ENCODE measurements around the gene PSMD13. TPM values are rescaled to one million over a fixed set of nuclear protein-coding genes. Genes with fewer than 3 reads are reported as not detected.
"Not testable (repeated sequence)": the region's sequence is repeated elsewhere in the genome, so short reads cannot be mapped to it uniquely, and the experiment has no call there.

Gene PSMD13
- total RNA-seq, 1 experiment from 2014 or later: 92.7 TPM

DNA sequence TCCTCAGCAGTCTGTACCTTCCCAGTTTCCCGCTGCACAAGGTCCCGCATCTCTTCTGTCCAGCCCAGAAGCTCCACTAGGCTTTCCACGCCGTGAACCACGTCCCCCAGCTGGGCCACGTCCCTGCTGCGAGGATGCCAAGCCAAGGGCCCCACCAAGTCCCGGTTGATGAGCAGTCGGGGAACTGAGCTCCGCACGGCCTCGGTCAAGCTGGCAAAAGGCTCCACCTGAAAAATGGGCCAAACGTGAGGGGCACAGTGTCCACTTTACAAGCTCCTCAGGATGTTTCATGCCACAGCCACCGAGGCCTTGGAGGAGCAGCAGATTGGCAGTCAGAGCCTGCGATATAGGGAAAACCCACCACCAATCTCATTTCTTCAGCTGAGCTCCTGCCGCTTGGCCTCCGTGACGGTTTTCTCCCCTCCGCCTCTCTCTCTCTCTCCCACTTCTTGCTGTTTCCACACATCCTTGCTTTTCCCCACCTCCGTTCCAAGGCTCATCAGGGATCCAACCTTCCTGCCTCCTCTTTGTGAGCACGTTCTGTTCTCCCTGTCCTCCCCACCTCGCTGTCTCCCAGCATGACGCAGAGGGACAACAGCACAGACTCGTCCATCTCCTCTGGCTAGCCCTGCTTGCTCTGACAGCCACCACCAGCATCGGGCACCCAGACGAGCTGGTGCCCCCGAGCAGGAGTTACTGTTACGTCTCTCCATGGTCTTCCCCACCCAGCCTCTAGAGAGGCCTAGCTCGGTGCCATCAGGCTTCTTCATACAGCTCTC, 17.8 kb upstream of the PSMD13 start:
- no peak overlapping the region for H3K4me3 ChIP-seq (ENCODE audit: low read length)
- H3K79me2 ChIP-seq (ENCODE audit: low read length): no peaks in the 10 kb centered on the region
- H3K9ac ChIP-seq (ENCODE audit: low read length): no peak overlapping the region
- no peak overlapping the region for H2AFZ ChIP-seq (ENCODE audit: low read length)
- no peaks in the 10 kb centered on the region for H4K20me1 ChIP-seq (ENCODE audit: insufficient read depth, low read depth, low read length)
- H3K9me3 ChIP-seq (ENCODE audit: low read length): no peaks in the 10 kb centered on the region
- no peak for DNase-seq
- H3K4me1 ChIP-seq (ENCODE audit: low read length): no peaks in the 10 kb centered on the region
- H3K27ac ChIP-seq (ENCODE audit: low read length): no peak overlapping the region
- H3K9me2 ChIP-seq (replicated peaks; ENCODE audit: insufficient read depth, low read length): no peaks in the 10 kb centered on the region
- no peaks in the 10 kb centered on the region for H3K27me3 ChIP-seq (ENCODE audit: low read length)
- H3K4me2 ChIP-seq (ENCODE audit: low read depth, low read length, poor library complexity, severe bottlenecking): no peak overlapping the region
- H3K36me3 ChIP-seq (ENCODE audit: insufficient read depth, low read length): peaks cover 6% of the 10 kb centered on the region

DNA sequence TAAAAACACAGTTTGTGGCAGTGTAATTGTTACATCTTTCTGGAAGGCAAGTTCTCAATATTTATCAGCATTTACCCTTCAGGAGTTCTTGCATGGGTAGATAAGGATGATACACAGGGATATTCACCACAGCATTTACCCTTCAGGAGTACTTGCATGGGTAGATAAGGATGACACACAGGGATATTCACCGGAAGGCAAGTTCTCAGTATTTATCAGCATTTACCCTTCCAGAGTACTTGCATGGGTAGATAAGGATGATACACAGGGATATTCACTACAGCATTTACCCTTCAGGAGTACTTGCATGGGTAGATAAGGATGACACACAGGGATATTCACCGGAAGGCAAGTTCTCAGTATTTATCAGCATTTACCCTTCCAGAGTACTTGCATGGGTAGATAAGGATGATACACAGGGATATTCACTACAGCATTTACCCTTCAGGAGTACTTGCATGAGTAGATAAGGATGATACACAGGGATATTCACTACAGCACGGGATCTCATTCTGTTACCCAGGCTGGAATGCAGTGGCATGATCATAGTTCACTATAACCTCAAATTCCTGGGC, 16.0 kb upstream of the PSMD13 start:
- not testable (repeated sequence) for H3K27ac ChIP-seq (ENCODE audit: low read length); H2AFZ ChIP-seq (ENCODE audit: low read length); H3K4me3 ChIP-seq (ENCODE audit: low read length); H4K20me1 ChIP-seq (ENCODE audit: insufficient read depth, low read depth, low read length); H3K9me2 ChIP-seq (replicated peaks; ENCODE audit: insufficient read depth, low read length); H3K4me2 ChIP-seq (ENCODE audit: low read depth, low read length, poor library complexity, severe bottlenecking); H3K4me1 ChIP-seq (ENCODE audit: low read length); H3K36me3 ChIP-seq (ENCODE audit: insufficient read depth, low read length); H3K9me3 ChIP-seq (ENCODE audit: low read length); DNase-seq; H3K9ac ChIP-seq (ENCODE audit: low read length); H3K27me3 ChIP-seq (ENCODE audit: low read length)
- peaks cover 10% of the 10 kb centered on the region for H3K79me2 ChIP-seq (ENCODE audit: low read length)

DNA sequence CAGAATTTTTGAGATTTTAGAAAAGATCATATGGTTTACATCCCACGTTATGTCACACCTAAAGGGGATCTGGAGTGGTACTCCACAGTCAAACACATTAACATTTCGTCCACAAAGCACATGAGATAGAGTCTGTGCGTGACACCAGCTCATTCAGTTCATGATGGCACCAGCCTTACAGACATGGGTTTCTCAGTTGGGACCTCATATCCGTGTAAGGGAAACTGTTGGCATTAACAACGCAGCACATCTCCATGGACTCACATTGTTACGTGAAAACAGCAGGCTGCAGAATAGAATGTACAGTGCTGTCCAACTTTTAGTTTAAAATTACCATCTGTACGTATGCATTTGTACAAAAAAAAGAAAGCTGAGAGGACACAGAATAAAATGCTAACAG, 15.2 kb upstream of the PSMD13 start:
- no peaks in the 10 kb centered on the region for H4K20me1 ChIP-seq (ENCODE audit: insufficient read depth, low read depth, low read length)
- DNase-seq: no peak
- H2AFZ ChIP-seq (ENCODE audit: low read length): no peak overlapping the region
- H3K27ac ChIP-seq (ENCODE audit: low read length): no peak overlapping the region
- H3K4me1 ChIP-seq (ENCODE audit: low read length): peaks cover 8% of the 10 kb centered on the region
- no peak overlapping the region for H3K4me3 ChIP-seq (ENCODE audit: low read length)
- no peak overlapping the region for H3K9ac ChIP-seq (ENCODE audit: low read length)
- H3K4me2 ChIP-seq (ENCODE audit: low read depth, low read length, poor library complexity, severe bottlenecking): no peak overlapping the region
- peaks cover 14% of the 10 kb centered on the region for H3K79me2 ChIP-seq (ENCODE audit: low read length)
- no peaks in the 10 kb centered on the region for H3K9me3 ChIP-seq (ENCODE audit: low read length)
- H3K36me3 ChIP-seq (ENCODE audit: insufficient read depth, low read length): 0 out of 2 replicates have a peak, but pooled peaks cover 4% of the 10 kb centered on the region
- H3K9me2 ChIP-seq (replicated peaks; ENCODE audit: insufficient read depth, low read length): no peaks in the 10 kb centered on the region
- H3K27me3 ChIP-seq (ENCODE audit: low read length): no peaks in the 10 kb centered on the region

DNA sequence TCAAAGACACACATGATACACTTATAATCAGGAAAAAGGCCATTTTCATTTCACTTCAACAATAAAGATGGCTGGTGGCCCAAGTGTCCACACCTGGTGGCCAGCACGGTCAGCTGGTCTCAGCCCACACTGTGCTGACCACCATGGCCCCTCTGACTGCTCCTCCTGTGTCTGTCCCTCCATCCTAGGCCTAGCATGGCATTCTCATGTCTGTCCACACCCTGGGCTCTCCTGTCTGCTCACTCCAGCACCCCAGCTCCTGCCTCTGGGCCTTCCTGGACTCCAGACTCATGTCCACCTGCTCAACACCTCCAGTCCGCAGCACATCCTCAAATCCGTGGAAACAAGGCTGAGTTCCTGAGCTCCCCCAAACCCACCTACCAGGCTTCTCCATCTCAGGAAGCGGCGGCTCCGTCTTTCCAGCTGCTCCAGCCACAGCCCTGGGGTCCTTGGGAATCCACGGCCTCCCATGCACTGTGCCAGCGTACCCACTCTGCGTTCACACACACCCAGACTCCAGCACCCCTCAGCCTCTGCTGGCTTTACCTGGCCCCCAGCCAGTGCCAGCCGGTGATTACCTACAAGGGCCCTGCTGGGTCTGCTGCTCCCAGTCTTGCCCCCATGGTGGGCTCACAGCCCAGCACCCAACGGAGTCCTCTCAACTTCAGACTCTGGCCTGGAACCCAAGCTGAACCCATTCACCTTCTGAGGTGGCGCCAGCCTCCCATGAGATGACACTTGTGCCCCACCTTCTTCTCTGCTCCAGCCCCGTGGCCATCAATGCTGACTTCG, 14.6 kb upstream of the PSMD13 start:
- H3K36me3 ChIP-seq (ENCODE audit: insufficient read depth, low read length): 0 out of 2 replicates have a peak, but pooled peaks cover 4% of the 10 kb centered on the region
- no peaks in the 10 kb centered on the region for H4K20me1 ChIP-seq (ENCODE audit: insufficient read depth, low read depth, low read length)
- H3K9ac ChIP-seq (ENCODE audit: low read length): no peak overlapping the region
- no peaks in the 10 kb centered on the region for H3K9me3 ChIP-seq (ENCODE audit: low read length)
- peaks cover 8% of the 10 kb centered on the region for H3K4me1 ChIP-seq (ENCODE audit: low read length)
- H3K4me3 ChIP-seq (ENCODE audit: low read length): no peak overlapping the region
- H3K9me2 ChIP-seq (replicated peaks; ENCODE audit: insufficient read depth, low read length): no peaks in the 10 kb centered on the region
- H3K27ac ChIP-seq (ENCODE audit: low read length): no peak overlapping the region
- no peak for DNase-seq
- peaks cover 14% of the 10 kb centered on the region for H3K79me2 ChIP-seq (ENCODE audit: low read length)
- H3K4me2 ChIP-seq (ENCODE audit: low read depth, low read length, poor library complexity, severe bottlenecking): no peak overlapping the region
- H2AFZ ChIP-seq (ENCODE audit: low read length): no peak overlapping the region
- no peaks in the 10 kb centered on the region for H3K27me3 ChIP-seq (ENCODE audit: low read length)

DNA sequence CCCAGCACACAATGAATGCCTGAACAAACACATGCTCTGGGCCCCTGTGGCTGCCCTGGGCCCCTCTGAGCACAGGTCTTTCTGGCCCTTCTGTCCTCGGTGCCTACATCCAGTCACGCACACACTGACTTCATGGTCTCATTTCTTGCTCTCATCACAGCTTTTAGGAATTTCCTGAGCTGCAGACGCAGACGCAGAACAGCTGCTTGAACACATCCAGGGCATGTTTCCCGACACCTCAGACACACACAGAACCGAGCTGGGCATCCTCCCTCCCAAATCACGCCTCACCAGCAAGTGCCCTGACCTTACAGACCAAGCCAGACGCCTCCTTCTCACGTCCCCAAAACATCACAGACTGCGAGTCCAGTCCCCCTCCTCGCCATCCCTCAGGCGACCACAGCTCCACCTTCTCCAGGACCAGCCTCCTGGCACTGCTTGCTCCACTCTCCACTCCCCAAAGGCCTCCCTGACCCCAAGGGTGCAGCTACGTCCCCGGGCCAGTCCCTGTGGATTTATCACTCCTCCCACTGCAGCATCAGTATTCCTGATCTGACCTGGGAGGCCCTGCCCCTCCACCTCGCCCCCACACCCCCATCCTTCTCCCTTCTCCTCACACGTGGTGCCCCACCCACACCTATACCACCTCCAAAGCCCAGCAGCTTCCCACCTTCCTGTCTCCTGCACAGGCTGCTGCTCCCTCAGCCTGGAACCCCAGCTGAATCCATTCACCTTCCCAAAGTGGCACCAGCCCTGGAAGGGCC, 13.6 kb upstream of the PSMD13 start:
- Histone ChIP-seq H3K79me2 (ENCODE audit: low read length) (peaks cover 20% of the 10 kb centered on the region), H3K36me3 (ENCODE audit: insufficient read depth, low read length) (0 out of 2 replicates have a peak, but pooled peaks cover 4% of the 10 kb centered on the region), H3K4me2 (ENCODE audit: low read depth, low read length, poor library complexity, severe bottlenecking) (no peak overlapping the region), H3K9me3 (ENCODE audit: low read length) (no peaks in the 10 kb centered on the region), H3K27me3 (ENCODE audit: low read length) (no peaks in the 10 kb centered on the region), H3K4me3 (ENCODE audit: low read length) (no peak overlapping the region), H3K27ac (ENCODE audit: low read length) (no peak overlapping the region), H3K4me1 (ENCODE audit: low read length) (peaks cover 8% of the 10 kb centered on the region), H4K20me1 (ENCODE audit: insufficient read depth, low read depth, low read length) (no peaks in the 10 kb centered on the region), H3K9me2 (replicated peaks; ENCODE audit: insufficient read depth, low read length) (no peaks in the 10 kb centered on the region), H3K9ac (ENCODE audit: low read length) (no peak overlapping the region), H2AFZ (ENCODE audit: low read length) (no peak overlapping the region)
- no peak for DNase-seq

DNA sequence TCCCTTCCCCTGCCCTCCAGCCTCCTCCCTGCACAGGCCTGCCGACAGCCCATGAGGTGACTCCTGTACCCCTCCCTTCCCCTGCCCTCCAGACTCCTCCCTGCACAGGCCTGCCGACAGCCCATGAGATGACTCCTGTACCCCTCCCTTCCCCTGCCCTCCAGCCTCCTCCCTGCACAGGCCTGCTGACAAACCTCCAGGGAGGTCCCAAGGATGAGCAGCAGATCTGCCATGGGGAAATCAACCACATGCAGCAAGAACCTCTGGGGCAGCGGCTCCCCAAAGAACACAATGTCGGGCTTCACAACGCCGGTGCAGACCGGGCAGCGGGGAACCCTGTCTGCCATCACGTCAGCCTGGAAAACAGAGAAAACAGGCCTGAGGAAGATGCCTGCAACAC, 12.9 kb upstream of the PSMD13 start:
- Histone ChIP-seq H3K9me2 (replicated peaks; ENCODE audit: insufficient read depth, low read length) (no peaks in the 10 kb centered on the region), H3K4me3 (ENCODE audit: low read length) (no peak overlapping the region), H3K36me3 (ENCODE audit: insufficient read depth, low read length) (0 out of 2 replicates have a peak, but pooled peaks cover 4% of the 10 kb centered on the region), H4K20me1 (ENCODE audit: insufficient read depth, low read depth, low read length) (no peaks in the 10 kb centered on the region), H3K9ac (ENCODE audit: low read length) (no peak overlapping the region), H3K9me3 (ENCODE audit: low read length) (no peaks in the 10 kb centered on the region), H3K4me2 (ENCODE audit: low read depth, low read length, poor library complexity, severe bottlenecking) (no peak overlapping the region), H3K27me3 (ENCODE audit: low read length) (no peaks in the 10 kb centered on the region), H3K27ac (ENCODE audit: low read length) (no peak overlapping the region), H3K4me1 (ENCODE audit: low read length) (peaks cover 8% of the 10 kb centered on the region), H3K79me2 (ENCODE audit: low read length) (peaks cover 27% of the 10 kb centered on the region), H2AFZ (ENCODE audit: low read length) (no peak overlapping the region)
- DNase-seq: no peak

DNA sequence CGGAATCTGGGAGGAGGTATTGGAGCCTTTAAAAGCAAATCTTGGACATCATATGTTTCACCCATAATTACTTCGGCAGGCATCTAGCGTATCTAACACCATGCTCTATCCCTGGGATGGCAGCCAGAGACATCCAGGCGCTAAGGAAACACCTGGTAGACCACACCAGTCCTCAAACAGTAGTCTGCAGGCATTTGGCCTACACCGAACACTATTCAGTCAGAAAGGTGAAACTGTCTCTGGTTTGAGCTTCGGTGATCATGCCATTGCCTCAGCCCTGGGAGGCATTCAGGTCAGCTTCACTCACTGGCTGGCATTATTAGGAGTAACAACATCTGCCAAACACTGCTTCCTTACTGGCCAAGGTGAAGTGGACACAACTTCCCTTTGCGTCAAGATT, 12.4 kb upstream of the PSMD13 start:
- no peak overlapping the region for H3K4me2 ChIP-seq (ENCODE audit: low read depth, low read length, poor library complexity, severe bottlenecking)
- H2AFZ ChIP-seq (ENCODE audit: low read length): no peak overlapping the region
- H4K20me1 ChIP-seq (ENCODE audit: insufficient read depth, low read depth, low read length): no peaks in the 10 kb centered on the region
- peaks cover 8% of the 10 kb centered on the region for H3K4me1 ChIP-seq (ENCODE audit: low read length)
- H3K79me2 ChIP-seq (ENCODE audit: low read length): peaks cover 28% of the 10 kb centered on the region
- H3K9ac ChIP-seq (ENCODE audit: low read length): no peak overlapping the region
- H3K27me3 ChIP-seq (ENCODE audit: low read length): no peaks in the 10 kb centered on the region
- no peak overlapping the region for H3K4me3 ChIP-seq (ENCODE audit: low read length)
- no peaks in the 10 kb centered on the region for H3K9me2 ChIP-seq (replicated peaks; ENCODE audit: insufficient read depth, low read length)
- H3K9me3 ChIP-seq (ENCODE audit: low read length): no peaks in the 10 kb centered on the region
- no peak for DNase-seq
- H3K27ac ChIP-seq (ENCODE audit: low read length): no peak overlapping the region
- H3K36me3 ChIP-seq (ENCODE audit: insufficient read depth, low read length): 0 out of 2 replicates have a peak, but pooled peaks cover 4% of the 10 kb centered on the region
